Measurements from ENCODE around the gene NT5C1B.

The NT5C1B gene

GRCh38 chr2:18516112-18516511 lies 73.3 kb downstream of the NT5C1B start:
- no peak for TF ChIP-seq SIN3A (IDR thresholded peaks at IDR 0.05; ENCODE audit: borderline replicate concordance, insufficient read depth, low read length)
- no peak for TF ChIP-seq REST (IDR thresholded peaks at IDR 0.05; ENCODE audit: insufficient read depth in 1 of 2, low read depth in 2 of 2, low read length in 2 of 2)
- TF ChIP-seq TAF1 (IDR thresholded peaks at IDR 0.05; ENCODE audit: borderline replicate concordance, insufficient read depth, low read length): no peak
- TF ChIP-seq POLR2AphosphoS5 (IDR thresholded peaks at IDR 0.05; ENCODE audit: low read depth, low read length): no peak
- TF ChIP-seq FOXP2 (optimal IDR thresholded peaks at IDR 0.05; ENCODE audit: borderline replicate concordance, extremely low read depth, extremely low read length, insufficient read depth): no peak

GRCh38 chr2:18514526-18515461 lies 74.6 kb downstream of the NT5C1B start:
- TF ChIP-seq POLR2AphosphoS5 (IDR thresholded peaks at IDR 0.05; ENCODE audit: low read depth, low read length): no peak
- no peak for TF ChIP-seq TAF1 (IDR thresholded peaks at IDR 0.05; ENCODE audit: borderline replicate concordance, insufficient read depth, low read length)
- TF ChIP-seq SIN3A (IDR thresholded peaks at IDR 0.05; ENCODE audit: borderline replicate concordance, insufficient read depth, low read length): no peak
- no peak for TF ChIP-seq REST (IDR thresholded peaks at IDR 0.05; ENCODE audit: insufficient read depth in 1 of 2, low read depth in 2 of 2, low read length in 2 of 2)
- no peak for TF ChIP-seq FOXP2 (optimal IDR thresholded peaks at IDR 0.05; ENCODE audit: borderline replicate concordance, extremely low read depth, extremely low read length, insufficient read depth)

Measured in PFSK-1 (cell line).